SK-N-SH (cell line): ENCODE data around the gene MTUS2. TPM values are rescaled to one million over a fixed set of nuclear protein-coding genes. Genes with fewer than 3 reads are reported as not detected.

Experiments used
- CTCF ChIA-PET: fragments of 300-600, 350-600 bp; formaldehyde crosslinking; extraction: SDS; loops from one replicate; lab custom pipeline; 2021; lab: Yijun Ruan, JAX
- POLR2A ChIA-PET: fragments of 350-600 bp; sonication (Branson Sonifier 250); formaldehyde crosslinking; extraction: SDS; loops from one replicate; lab custom pipeline; 2020; ENCODE audit warnings: antibody characterized with exemption, inconsistent platforms; lab: Yijun Ruan, JAX
- DNase-seq: peaks from one replicate; pipeline ENCODE4 v3.0.0; 2012
- H2AFZ ChIP-seq: fragments of 200-600 bp; sonication (generic); 2 replicates; pipeline ENCODE4 v1.8.1; 2016; ENCODE audit warnings: antibody characterized with exemption, mild to moderate bottlenecking, low read depth
- H3F3A ChIP-seq: fragments of 200-600 bp; sonication (generic); replicated peaks from 2 replicates; pipeline ENCODE3; 2016; ENCODE audit warnings: antibody characterized with exemption, mild to moderate bottlenecking; ENCODE audit not compliant: insufficient read depth
- H3K27ac ChIP-seq, 2 experiments: fragments of 200-500 bp in 1 of 2; fragments of 200-600 bp in 1 of 2; sonication (Bioruptor generic) in 1 of 2; sonication (generic), shearing (Covaris generic) in 1 of 2; 2 replicates each; pipeline versions ENCODE4 v1.5.1 to v1.6.1; 2014 to 2016; ENCODE audit warnings: low read depth in 2 of 2, inconsistent platforms in 1 of 2, low read length in 1 of 2, mild to moderate bottlenecking in 1 of 2, mixed read lengths in 1 of 2
- H3K27me3 ChIP-seq: fragments of 200-600 bp; sonication (generic), shearing (Covaris generic); 2 replicates; pipeline ENCODE4 v1.6.1; 2016; ENCODE audit warnings: mixed run types; ENCODE audit not compliant: insufficient read depth
- H3K36me3 ChIP-seq, 2 experiments: fragments of 200-500 bp in 1 of 2; fragments of 200-600 bp in 1 of 2; sonication (Bioruptor generic) in 1 of 2; sonication (generic) in 1 of 2; replicated peaks in 1 of 2; 2 replicates each; pipeline versions ENCODE3 to v1.5.1; 2014 to 2016; ENCODE audit warnings: low read length in 1 of 2, mild to moderate bottlenecking in 1 of 2; ENCODE audit not compliant: insufficient read depth in 2 of 2, control insufficient read depth in 1 of 2
- H3K4me1 ChIP-seq, 2 experiments: fragments of 200-500 bp in 1 of 2; fragments of 200-600 bp in 1 of 2; sonication (Bioruptor generic) in 1 of 2; sonication (generic), shearing (Covaris generic) in 1 of 2; 2 replicates each; pipeline versions ENCODE4 v1.5.1 to v1.6.1; 2014 to 2016; ENCODE audit warnings: low read depth in 1 of 2, low read length in 1 of 2, mixed run types in 1 of 2; ENCODE audit not compliant: insufficient read depth in 2 of 2, control insufficient read depth in 1 of 2
- H3K4me2 ChIP-seq: fragments of 200-600 bp; sonication (generic), shearing (Covaris generic); 2 replicates; pipeline ENCODE4 v1.6.1; 2017; ENCODE audit warnings: mixed run types
- H3K4me3 ChIP-seq, 2 experiments: fragments of 200-500 bp in 1 of 2; fragments of 200-600 bp in 1 of 2; sonication (Bioruptor generic) in 1 of 2; sonication (generic), shearing (Covaris generic) in 1 of 2; 2 replicates each; pipeline versions ENCODE4 v1.5.1 to v1.8.1; 2014 to 2016; ENCODE audit warnings: low read depth in 2 of 2, inconsistent platforms in 1 of 2, low read length in 1 of 2, mild to moderate bottlenecking in 1 of 2, mixed read lengths in 1 of 2, moderate library complexity in 1 of 2
- H3K79me2 ChIP-seq: fragments of 200-600 bp; sonication (generic); 2 replicates; pipeline ENCODE4 v1.8.1; 2017; ENCODE audit warnings: mild to moderate bottlenecking; ENCODE audit not compliant: insufficient read depth
- H3K9ac ChIP-seq: fragments of 200-600 bp; sonication (generic); 2 replicates; pipeline ENCODE4 v1.6.1; 2017; ENCODE audit warnings: mixed run types
- H3K9me2 ChIP-seq: fragments of 200-600 bp; sonication (generic); 2 replicates; pipeline ENCODE4 v1.6.1; 2017; ENCODE audit warnings: mixed run types
- H3K9me3 ChIP-seq: fragments of 200-600 bp; sonication (generic); 2 replicates; pipeline ENCODE4 v1.6.1; 2017; ENCODE audit warnings: mixed run types, mild to moderate bottlenecking, moderate library complexity
- H4K20me1 ChIP-seq: fragments of 200-600 bp; sonication (generic); 2 replicates; pipeline ENCODE4 v1.6.1; 2017; ENCODE audit warnings: mild to moderate bottlenecking, mixed run types; ENCODE audit not compliant: insufficient read depth
- GATA2 ChIP-seq: sonication (generic); formaldehyde crosslinking; IDR thresholded peaks from 2 replicates; pipeline ENCODE4 v1.5.0; 2020; ENCODE audit warnings: mild to moderate bottlenecking, missing genetic modification reagents
- IRF3 ChIP-seq: fragments of 150-350 bp; IDR thresholded peaks from 2 replicates; pipeline ENCODE4 v1.6.1; 2016; ENCODE audit warnings: mild to moderate bottlenecking, low read depth, low read length
- JUND ChIP-seq: IDR thresholded peaks from 2 replicates; pipeline ENCODE4 v1.4.0; 2012
- NFIC ChIP-seq: IDR thresholded peaks from 2 replicates; pipeline ENCODE4 v1.4.0; 2012; ENCODE audit warnings: borderline replicate concordance
- NRF1 ChIP-seq: IDR thresholded peaks from 2 replicates; pipeline ENCODE4 v1.6.1; 2012; ENCODE audit warnings: low read depth, mild to moderate bottlenecking, low read length
- REST ChIP-seq: IDR thresholded peaks from 2 replicates; pipeline ENCODE4 v1.6.1; 2012; ENCODE audit warnings: mild to moderate bottlenecking, low read depth, low read length, moderate library complexity
- RFX5 ChIP-seq: IDR thresholded peaks from 2 replicates; pipeline ENCODE4 v1.6.1; 2012; ENCODE audit warnings: mild to moderate bottlenecking, improper control_type of control experiment, low read length
- RXRA ChIP-seq: IDR thresholded peaks from 2 replicates; pipeline ENCODE4 v1.4.0; 2012; ENCODE audit warnings: low read depth, mild to moderate bottlenecking, borderline replicate concordance
- SIN3A ChIP-seq: IDR thresholded peaks from 2 replicates; pipeline ENCODE4 v1.6.1; 2012; ENCODE audit warnings: low read depth, mild to moderate bottlenecking, low read length, moderate library complexity, borderline replicate concordance
- SMC3 ChIP-seq: IDR thresholded peaks from 2 replicates; pipeline ENCODE4 v1.6.1; 2012; ENCODE audit warnings: low read depth, low read length, improper control_type of control experiment
- TCF12 ChIP-seq: IDR thresholded peaks from 2 replicates; pipeline ENCODE4 v1.4.0; 2012
- USF1 ChIP-seq: IDR thresholded peaks from 2 replicates; pipeline ENCODE4 v1.4.0; 2012; ENCODE audit warnings: low read depth, borderline replicate concordance
- USF2 ChIP-seq: fragments of 150-350 bp; IDR thresholded peaks from 2 replicates; pipeline ENCODE4 v1.6.1; 2017; ENCODE audit warnings: antibody characterized with exemption, low read length, low read depth, borderline replicate concordance
- YY1 ChIP-seq: IDR thresholded peaks from 2 replicates; pipeline ENCODE4 v1.4.0; 2012; ENCODE audit warnings: low read depth, mild to moderate bottlenecking
- WGBS: methylation state at CpG from one replicate; pipeline ENCODE4 v1.1.6; 2017; ENCODE audit warnings: low lambda C conversion rate; 5-methylcytosine and 5-hydroxymethylcytosine counted together
- polyA plus RNA-seq, 3 experiments: library from polyadenylated mRNA; depleted of rRNA; stranded (reverse); fragments of >200 nt; gene quantifications; 2 replicates each; pipeline ENCODE4 v1.2.3, GENCODE V29; 2012

The MTUS2 gene
- polyA plus RNA-seq, 1 of the 3 experiments (the other 2 are of a cell fraction), result 1.7 TPM

- no peak for TF ChIP-seq IRF3
- no peak for TF ChIP-seq JUND
- no peak for TF ChIP-seq SMC3
- TF ChIP-seq TCF12, result peak; percentile 47
- peak; percentile 47 for TF ChIP-seq NFIC
- no peak for TF ChIP-seq USF2
- no peak for TF ChIP-seq RFX5
- H3K4me3 ChIP-seq, result no peak overlapping the region
- ChIA-PET POLR2A (no interaction called here), CTCF (no interaction called here)
- no peaks in the 10 kb centered on the region for H3K9me3 ChIP-seq
- no peaks in the 10 kb centered on the region for H4K20me1 ChIP-seq
- WGBS, result 9% methylated on average over 2 of the region's 2 CpGs
- no peaks in the 10 kb centered on the region for H3K79me2 ChIP-seq
- H3K36me3 ChIP-seq, result no peaks in the 10 kb centered on the region
- no peak overlapping the region for H2AFZ ChIP-seq
- no peaks in the 10 kb centered on the region for H3K9me2 ChIP-seq
- no peaks in the 10 kb centered on the region for H3F3A ChIP-seq
- no peak overlapping the region for H3K4me2 ChIP-seq
- no peak overlapping the region for H3K27ac ChIP-seq
- no peaks in the 10 kb centered on the region for H3K4me1 ChIP-seq
- no peak overlapping the region for H3K9ac ChIP-seq
- peaks cover 30% of the 10 kb centered on the region for H3K27me3 ChIP-seq
- no peak for DNase-seq
These were observed 27.1 kb upstream of the MTUS2 start for GRCh38 chr13:28792992-28793391.

GRCh38 chr13:28794396-28794795 is 25.7 kb upstream of the MTUS2 start:
- Histone ChIP-seq H4K20me1 (no peaks in the 10 kb centered on the region), H3K27me3 (peaks cover 22% of the 10 kb centered on the region), H2AFZ (no peak overlapping the region), H3K4me2 (no peak overlapping the region), H3K9me3 (no peaks in the 10 kb centered on the region), H3K4me1 (no peaks in the 10 kb centered on the region)
- TF ChIP-seq REST (no peak), NRF1 (no peak), RXRA (no peak), JUND (no peak), GATA2 (CRISPR knock-in tag) (no peak), SIN3A (no peak), USF1 (no peak), YY1 (no peak)
- TF ChIP-seq, all 33 proteins: peak for 0
- WGBS, result 26% methylated on average over 6 of the region's 6 CpGs
- Histone ChIP-seq H3K36me3 (no peaks in the 10 kb centered on the region), H3K4me3 (no peak overlapping the region), H3F3A (no peaks in the 10 kb centered on the region), H3K9ac (no peak overlapping the region), H3K27ac (no peak overlapping the region), H3K9me2 (no peaks in the 10 kb centered on the region), H3K79me2 (no peaks in the 10 kb centered on the region)
- POLR2A ChIA-PET, result no interaction called here
- CTCF ChIA-PET, result no interaction called here
- no peak for DNase-seq
